Astrocyte (in vitro differentiated cells and primary cell): ENCODE data around the gene PCDH8. TPM values are rescaled to one million over a fixed set of nuclear protein-coding genes. Genes with fewer than 3 reads are reported as not detected.

Experiments
- DNase-seq: peaks from one replicate; pipeline ENCODE4 v3.0.0-alpha.2; 2010; ENCODE audit warnings: low read depth
- FAIRE-seq: peaks from 2 replicates; lab custom pipeline; 2011; peaks lifted over from hg19 to GRCh38; lab: Jason Lieb, UNC
- H2AFZ ChIP-seq: 2 replicates; pipeline ENCODE4 v1.6.0; 2012; ENCODE audit warnings: low read depth, low read length, inconsistent platforms
- H3K27ac ChIP-seq: 2 replicates; pipeline ENCODE4 v1.5.1; 2011; ENCODE audit warnings: low read depth, low read length, inconsistent platforms
- H3K27me3 ChIP-seq: 2 replicates; pipeline ENCODE4 v1.6.0; 2011; ENCODE audit warnings: low read length, inconsistent platforms; ENCODE audit not compliant: insufficient read depth
- H3K36me3 ChIP-seq: 2 replicates; pipeline ENCODE4 v1.5.1; 2011; ENCODE audit warnings: low read length, inconsistent platforms; ENCODE audit not compliant: insufficient read depth
- H3K4me1 ChIP-seq: 2 replicates; pipeline ENCODE4 v1.5.1; 2011; ENCODE audit warnings: low read length, inconsistent platforms; ENCODE audit not compliant: insufficient read depth
- H3K4me2 ChIP-seq: 2 replicates; pipeline ENCODE4 v1.6.0; 2012; ENCODE audit warnings: low read length, inconsistent platforms
- H3K4me3 ChIP-seq: 2 replicates; pipeline ENCODE4 v1.5.1; 2011; ENCODE audit warnings: low read depth, mild to moderate bottlenecking, low read length, inconsistent platforms; ENCODE audit not compliant: insufficient read depth
- H3K79me2 ChIP-seq: 2 replicates; pipeline ENCODE4 v1.6.0; 2012; ENCODE audit warnings: mild to moderate bottlenecking, low read length, inconsistent platforms; ENCODE audit not compliant: insufficient read depth
- H3K9ac ChIP-seq: 2 replicates; pipeline ENCODE4 v1.6.0; 2012; ENCODE audit warnings: mild to moderate bottlenecking, low read length, inconsistent platforms
- H3K9me3 ChIP-seq: 2 replicates; pipeline ENCODE4 v1.5.1; 2012; ENCODE audit warnings: low read depth, mild to moderate bottlenecking, low read length, inconsistent platforms; ENCODE audit not compliant: insufficient read depth
- H4K20me1 ChIP-seq: 2 replicates; pipeline ENCODE4 v1.6.0; 2012; ENCODE audit warnings: low read length, inconsistent platforms; ENCODE audit not compliant: insufficient read depth
- H3K27ac Mint-ChIP-seq: one replicate; pipeline ENCODE4 v1.8.0; 2021; ENCODE audit warnings: mild to moderate bottlenecking, mixed read lengths; ENCODE audit not compliant: unreplicated experiment
- H3K27me3 Mint-ChIP-seq: one replicate; pipeline ENCODE4 v1.8.0; 2021; ENCODE audit warnings: low read depth, mixed read lengths; ENCODE audit not compliant: unreplicated experiment
- H3K36me3 Mint-ChIP-seq: one replicate; pipeline ENCODE4 v1.8.0; 2021; ENCODE audit warnings: low read depth, mixed read lengths; ENCODE audit not compliant: unreplicated experiment
- H3K4me1 Mint-ChIP-seq: one replicate; pipeline ENCODE4 v1.8.0; 2021; ENCODE audit warnings: low read depth, mixed read lengths; ENCODE audit not compliant: unreplicated experiment
- H3K4me3 Mint-ChIP-seq: one replicate; pipeline ENCODE4 v1.8.0; 2021; ENCODE audit warnings: mild to moderate bottlenecking, moderate library complexity, mixed read lengths; ENCODE audit not compliant: unreplicated experiment
- H3K9me3 Mint-ChIP-seq: one replicate; pipeline ENCODE4 v1.8.0; 2021; ENCODE audit warnings: mild to moderate bottlenecking, mixed read lengths; ENCODE audit not compliant: unreplicated experiment
- EZH2 ChIP-seq: IDR thresholded peaks from 2 replicates; pipeline ENCODE4 v1.6.1; 2012; ENCODE audit warnings: mild to moderate bottlenecking, low read length, inconsistent platforms; ENCODE audit not compliant: insufficient read depth
- total RNA-seq: library from RNA; stranded (reverse); gene quantifications from 2 replicates; pipeline ENCODE4 v1.2.1, GENCODE V29; 2021
- TF ChIP-seq, protein P1 (sequence below): IDR thresholded peaks from 2 replicates; pipeline ENCODE4 v1.5.1; 2011; ENCODE audit warnings: low read depth, mild to moderate bottlenecking, inconsistent platforms, low read length, moderate library complexity; ENCODE audit not compliant: insufficient read depth

Gene PCDH8
- total RNA-seq, 1 donor from 2014 or later = 1.9 TPM

GRCh38 chr13:52864941-52865340, 16.5 kb upstream of the PCDH8 start:
- Mint-ChIP-seq H3K9me3 (no peaks in the 10 kb centered on the region), H3K4me1 (no peaks in the 10 kb centered on the region), H3K4me3 (no peak overlapping the region), H3K27me3 (peaks cover 6% of the 10 kb centered on the region), H3K36me3 (no peaks in the 10 kb centered on the region), H3K27ac (no peak overlapping the region)
- Histone ChIP-seq H3K27ac (no peak overlapping the region), H3K36me3 (no peaks in the 10 kb centered on the region), H3K4me2 (no peak overlapping the region), H3K9me3 (peaks cover 3% of the 10 kb centered on the region), H3K9ac (no peak overlapping the region), H3K4me1 (no peaks in the 10 kb centered on the region), H2AFZ (no peak overlapping the region), H3K27me3 (no peaks in the 10 kb centered on the region), H3K4me3 (no peak overlapping the region), H4K20me1 (no peaks in the 10 kb centered on the region), H3K79me2 (no peaks in the 10 kb centered on the region)
- no peak for TF ChIP-seq EZH2
- TF ChIP-seq, protein P1, sequence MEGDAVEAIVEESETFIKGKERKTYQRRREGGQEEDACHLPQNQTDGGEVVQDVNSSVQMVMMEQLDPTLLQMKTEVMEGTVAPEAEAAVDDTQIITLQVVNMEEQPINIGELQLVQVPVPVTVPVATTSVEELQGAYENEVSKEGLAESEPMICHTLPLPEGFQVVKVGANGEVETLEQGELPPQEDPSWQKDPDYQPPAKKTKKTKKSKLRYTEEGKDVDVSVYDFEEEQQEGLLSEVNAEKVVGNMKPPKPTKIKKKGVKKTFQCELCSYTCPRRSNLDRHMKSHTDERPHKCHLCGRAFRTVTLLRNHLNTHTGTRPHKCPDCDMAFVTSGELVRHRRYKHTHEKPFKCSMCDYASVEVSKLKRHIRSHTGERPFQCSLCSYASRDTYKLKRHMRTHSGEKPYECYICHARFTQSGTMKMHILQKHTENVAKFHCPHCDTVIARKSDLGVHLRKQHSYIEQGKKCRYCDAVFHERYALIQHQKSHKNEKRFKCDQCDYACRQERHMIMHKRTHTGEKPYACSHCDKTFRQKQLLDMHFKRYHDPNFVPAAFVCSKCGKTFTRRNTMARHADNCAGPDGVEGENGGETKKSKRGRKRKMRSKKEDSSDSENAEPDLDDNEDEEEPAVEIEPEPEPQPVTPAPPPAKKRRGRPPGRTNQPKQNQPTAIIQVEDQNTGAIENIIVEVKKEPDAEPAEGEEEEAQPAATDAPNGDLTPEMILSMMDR = no peak
- no peak for DNase-seq
- no peak for FAIRE-seq

DNA sequence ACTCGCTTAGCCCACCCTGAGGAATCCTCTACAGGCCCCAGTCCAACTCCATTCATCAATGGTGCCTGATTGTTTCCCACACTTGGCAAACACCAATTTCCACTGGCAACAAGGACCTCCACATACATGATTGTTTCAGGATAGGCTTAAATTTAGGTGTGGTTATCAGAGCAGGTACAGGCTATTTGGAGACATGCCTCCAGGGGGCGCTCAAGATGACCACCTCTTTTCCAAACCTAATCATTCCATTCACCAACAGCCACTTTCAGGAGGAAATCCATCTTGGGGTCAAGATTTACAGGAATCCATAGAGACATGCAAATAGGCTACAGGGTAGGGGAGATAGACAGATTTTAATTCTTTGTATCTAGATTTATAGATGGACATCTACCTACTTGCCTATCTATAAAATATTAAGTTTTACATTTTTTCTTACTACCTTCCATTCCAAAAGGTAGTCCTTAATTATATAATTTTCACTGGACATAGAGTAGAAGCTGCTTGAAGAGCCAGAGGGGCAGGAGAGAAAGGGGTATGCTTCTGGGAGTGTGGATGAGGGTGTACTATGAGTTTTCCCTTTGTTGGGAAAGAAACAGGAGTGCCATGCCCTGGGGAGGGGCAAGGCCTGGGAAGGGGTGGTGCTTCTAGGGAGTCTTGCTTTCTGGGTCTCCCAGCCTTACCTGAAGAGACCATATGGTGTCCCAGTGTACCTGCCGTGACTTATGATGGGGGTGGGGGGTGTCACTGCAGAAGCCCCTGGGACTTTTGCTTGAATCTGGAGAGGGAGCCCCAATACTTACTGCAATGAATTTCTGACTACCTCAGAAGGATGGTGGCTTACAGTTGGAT, 14.1 kb upstream of the PCDH8 start:
- Histone ChIP-seq H3K27ac (no peak overlapping the region), H3K4me2 (no peak overlapping the region), H3K27me3 (no peaks in the 10 kb centered on the region), H3K9me3 (no peaks in the 10 kb centered on the region), H3K79me2 (no peaks in the 10 kb centered on the region), H3K36me3 (no peaks in the 10 kb centered on the region), H4K20me1 (no peaks in the 10 kb centered on the region), H3K4me1 (no peaks in the 10 kb centered on the region), H3K4me3 (no peak overlapping the region), H2AFZ (no peak overlapping the region), H3K9ac (no peak overlapping the region)
- H3K36me3 Mint-ChIP-seq = no peaks in the 10 kb centered on the region
- FAIRE-seq (no peak), DNase-seq (no peak)
- H3K27ac Mint-ChIP-seq = no peak overlapping the region
- TF ChIP-seq, protein P1 = peak; percentile 40
- TF ChIP-seq EZH2 = no peak
- peaks cover 6% of the 10 kb centered on the region for H3K27me3 Mint-ChIP-seq
- no peaks in the 10 kb centered on the region for H3K9me3 Mint-ChIP-seq
- H3K4me3 Mint-ChIP-seq = no peak overlapping the region
- no peaks in the 10 kb centered on the region for H3K4me1 Mint-ChIP-seq

DNA sequence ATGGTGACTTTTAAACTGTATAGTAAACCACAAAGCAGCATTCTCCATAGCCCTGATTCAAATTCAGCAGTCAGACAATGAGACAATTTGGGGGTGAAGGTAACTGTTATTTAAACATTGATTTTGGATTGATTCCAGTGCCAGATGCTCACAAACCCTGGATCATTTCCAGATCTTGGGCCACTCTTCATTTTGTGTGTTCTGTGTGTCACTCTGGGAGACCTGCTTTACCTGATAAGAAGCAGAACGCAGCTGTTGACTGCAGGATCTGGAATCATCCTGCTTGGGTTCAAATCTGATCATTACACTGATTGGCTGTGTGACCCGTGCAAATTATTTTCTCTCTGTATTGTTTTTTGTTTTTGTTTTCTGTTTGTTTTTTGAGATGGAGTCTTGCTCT, 4.0 kb upstream of the PCDH8 start:
- H3K36me3 Mint-ChIP-seq = peaks cover 2% of the 10 kb centered on the region
- H3K4me2 ChIP-seq = no peak overlapping the region
- no peak overlapping the region for H3K4me3 ChIP-seq
- no peak overlapping the region for H3K27ac Mint-ChIP-seq
- DNase-seq = no peak
- peaks cover 14% of the 10 kb centered on the region for H3K4me1 ChIP-seq
- H3K4me1 Mint-ChIP-seq = peaks cover 4% of the 10 kb centered on the region
- no peaks in the 10 kb centered on the region for H3K36me3 ChIP-seq
- peaks cover 26% of the 10 kb centered on the region for H3K9me3 Mint-ChIP-seq
- H2AFZ ChIP-seq = no peak overlapping the region
- peaks cover 34% of the 10 kb centered on the region for H3K27me3 Mint-ChIP-seq
- no peaks in the 10 kb centered on the region for H3K79me2 ChIP-seq
- no peak for TF ChIP-seq EZH2
- TF ChIP-seq, protein P1 = no peak
- no peak for FAIRE-seq
- H3K4me3 Mint-ChIP-seq = peak overlapping the region; percentile 92
- no peak overlapping the region for H3K9ac ChIP-seq
- H3K9me3 ChIP-seq = peaks cover 4% of the 10 kb centered on the region
- H4K20me1 ChIP-seq = no peaks in the 10 kb centered on the region
- peaks cover 34% of the 10 kb centered on the region for H3K27me3 ChIP-seq
- no peak overlapping the region for H3K27ac ChIP-seq
